Endodermal cell (in vitro differentiated cells): ENCODE measurements around the gene SBK2. TPM values are rescaled to one million over a fixed set of nuclear protein-coding genes. Genes with fewer than 3 reads are reported as not detected.

Experiments
- DNase-seq: peaks from one replicate; pipeline ENCODE4 v3.0.0-alpha.2; 2017
- H3K27ac ChIP-seq: 2 replicates; pipeline ENCODE4 v1.5.1; 2013; ENCODE audit warnings: mild to moderate bottlenecking, low read depth, low read length, moderate library complexity
- H3K27me3 ChIP-seq: 2 replicates; pipeline ENCODE4 v1.6.1; 2013; ENCODE audit warnings: mild to moderate bottlenecking, low read length, moderate library complexity; ENCODE audit not compliant: insufficient read depth, control insufficient read depth, poor library complexity, severe bottlenecking
- H3K36me3 ChIP-seq: 2 replicates; pipeline ENCODE4 v1.7.0; 2013; ENCODE audit warnings: mild to moderate bottlenecking, low read length, moderate library complexity; ENCODE audit not compliant: control insufficient read depth, insufficient read depth
- H3K4me1 ChIP-seq: one replicate; pipeline ENCODE4 v1.7.0; 2013; ENCODE audit warnings: low read length; ENCODE audit not compliant: control insufficient read depth, insufficient read depth
- H3K4me3 ChIP-seq: 2 replicates; pipeline ENCODE4 v1.5.1; 2013; ENCODE audit warnings: mild to moderate bottlenecking, low read length, moderate library complexity
- H3K9ac ChIP-seq: 2 replicates; pipeline ENCODE4 v1.6.1; 2013; ENCODE audit warnings: mild to moderate bottlenecking, low read length, moderate library complexity; ENCODE audit not compliant: poor library complexity, severe bottlenecking; ENCODE audit errors: extremely low read depth
- H3K9me3 ChIP-seq: 2 replicates; pipeline ENCODE4 v1.6.1; 2013; ENCODE audit warnings: mild to moderate bottlenecking, low read length, moderate library complexity; ENCODE audit not compliant: control insufficient read depth
- H3K27ac Mint-ChIP-seq: 2 replicates; pipeline ENCODE4 v1.8.0; 2020; ENCODE audit warnings: mixed read lengths
- H3K27me3 Mint-ChIP-seq: 2 replicates; pipeline ENCODE4 v1.8.0; 2021; ENCODE audit warnings: mild to moderate bottlenecking, mixed read lengths; ENCODE audit not compliant: insufficient read depth
- H3K36me3 Mint-ChIP-seq: 2 replicates; pipeline ENCODE4 v1.8.0; 2020; ENCODE audit warnings: low read depth, mixed read lengths
- H3K4me1 Mint-ChIP-seq: 2 replicates; pipeline ENCODE4 v1.8.0; 2020; ENCODE audit warnings: mixed read lengths
- H3K4me3 Mint-ChIP-seq: 2 replicates; pipeline ENCODE4 v1.8.0; 2020; ENCODE audit warnings: mild to moderate bottlenecking, moderate library complexity, mixed read lengths
- H3K9me3 Mint-ChIP-seq: 2 replicates; pipeline ENCODE4 v1.8.0; 2020; ENCODE audit warnings: mild to moderate bottlenecking, mixed read lengths
- CTCF ChIP-seq: fragments of 200-600 bp; sonication (generic); conservative IDR thresholded peaks from 2 replicates; pipeline ENCODE4 v1.5.0; 2021; ENCODE audit warnings: antibody characterized with exemption, mild to moderate bottlenecking
- WGBS, 2 experiments: methylation state at CpG; one replicate each; pipeline versions ENCODE4 v1.1.5 to v1.1.7; 2013; ENCODE audit warnings: missing lambda C conversion rate in 2 of 2, mixed read lengths in 1 of 2; ENCODE audit not compliant: insufficient coverage in 1 of 2, insufficient read length in 1 of 2; 5-methylcytosine and 5-hydroxymethylcytosine counted together
- total RNA-seq, 2 donors: library from RNA; stranded (reverse); fragmentation: NEBNext Ultra II Directional in 1 of 2; extraction: Animal tissue kit (Norgen Biotek cat#: 25700) in 1 of 2; gene quantifications; 2 replicates in 1 of 2; 3 replicates in 1 of 2; pipeline ENCODE4 v1.2.1, GENCODE V29; 2021

SBK2 gene
- total RNA-seq, 2 donors from 2014 or later, result 3.3 to 6.6 TPM

- Mint-ChIP-seq H3K9me3 (no peaks in the 10 kb centered on the region), H3K36me3 (peaks cover 7% of the 10 kb centered on the region), H3K4me3 (no peak overlapping the region), H3K4me1 (peaks cover 9% of the 10 kb centered on the region), H3K27me3 (no peaks in the 10 kb centered on the region), H3K27ac (no peak overlapping the region)
- Histone ChIP-seq H3K9me3 (no peaks in the 10 kb centered on the region), H3K4me1 (no peaks in the 10 kb centered on the region), H3K9ac (no peak overlapping the region), H3K4me3 (no peak overlapping the region), H3K36me3 (peaks cover 5% of the 10 kb centered on the region), H3K27ac (no peak overlapping the region), H3K27me3 (no peaks in the 10 kb centered on the region)
- DNase-seq, result no peak
- WGBS, 2 experiments, result 92 to 94% methylated on average over 16 to 17 of the region's 17 CpGs
- TF ChIP-seq CTCF, result no peak
These were observed 57.9 kb downstream of the SBK2 start for GRCh38 chr19:55479045-55479444.

Other genes starting within 250 kb of the SBK2 start
- gene TMEM150B, start 211.8 kb downstream of the SBK2 start, total RNA-seq, result under 1 TPM; 0.73 to 0.95 TPM
- 10 to 100 TPM; 73.1 to 80.6 TPM for gene KMT5C, start 197.3 kb downstream of the SBK2 start, total RNA-seq
- under 1 TPM; 0.75 to 0.84 TPM for gene COX6B2, start 182.4 kb downstream of the SBK2 start, total RNA-seq
- under 1 TPM; 0.09 to 0.11 TPM for gene GARIN5B, start 173.9 kb downstream of the SBK2 start, total RNA-seq
- 1 to 10 TPM in 1 of 2 donors, under 1 TPM in 1; 0.91 to 1.7 TPM for gene IL11, start 166.7 kb downstream of the SBK2 start, total RNA-seq
- 1 to 10 TPM in 1 of 2 donors, not detected in 1; 1.2 TPM for gene TMEM190, start 160.3 kb downstream of the SBK2 start, total RNA-seq
- 1 to 10 TPM; 3.9 to 4.4 TPM for gene TMEM238, start 152.8 kb downstream of the SBK2 start, total RNA-seq
- 1,000 to 10,000 TPM; 1,672 to 1,902 TPM for gene RPL28, start 151.2 kb downstream of the SBK2 start, total RNA-seq
- 100 to 1,000 TPM; 202 to 246 TPM for gene UBE2S, start 129.3 kb downstream of the SBK2 start, total RNA-seq
- gene SHISA7, start 93.8 kb downstream of the SBK2 start, total RNA-seq, result not detected
- 10 to 100 TPM; 35.9 to 39.2 TPM for gene ISOC2, start 75.5 kb downstream of the SBK2 start, total RNA-seq
- 1 to 10 TPM in 1 of 2 donors, under 1 TPM in 1; 0.62 to 2.3 TPM for gene C19orf85, start 72.4 kb downstream of the SBK2 start, total RNA-seq
- 10 to 100 TPM in 1 of 2 donors, 1 to 10 TPM in 1; 9.9 to 12.6 TPM for gene ZNF628, start 60.5 kb downstream of the SBK2 start, total RNA-seq
- 10 to 100 TPM; 51.3 to 67.1 TPM for gene NAT14, start 51.9 kb downstream of the SBK2 start, total RNA-seq
- 1 to 10 TPM; 1.4 to 2.4 TPM for gene SSC5D, start 48.7 kb downstream of the SBK2 start, total RNA-seq
- 1 to 10 TPM in 1 of 2 donors, under 1 TPM in 1; 0.48 to 1.4 TPM for gene SBK3, start 8.4 kb upstream of the SBK2 start, total RNA-seq
- gene ZNF579, start 43.7 kb upstream of the SBK2 start, total RNA-seq, result 10 to 100 TPM; 27.5 to 30.7 TPM
- gene FIZ1, start 62.4 kb upstream of the SBK2 start, total RNA-seq, result 10 to 100 TPM; 19.7 to 21.1 TPM
- gene ZNF524, start 63.2 kb upstream of the SBK2 start, total RNA-seq, result 1 to 10 TPM; 5.0 to 5.8 TPM
- gene ZNF865, start 68.5 kb upstream of the SBK2 start, total RNA-seq, result 10 to 100 TPM; 14.5 to 14.9 TPM
- gene ZNF784, start 87.4 kb upstream of the SBK2 start, total RNA-seq, result 10 to 100 TPM in 1 of 2 donors, 1 to 10 TPM in 1; 7.2 to 10.7 TPM
- 10 to 100 TPM; 27.3 to 38.6 TPM for gene ZNF580, start 103.9 kb upstream of the SBK2 start, total RNA-seq
- gene ZNF581, start 106.5 kb upstream of the SBK2 start, total RNA-seq, result 10 to 100 TPM; 47.2 to 48.7 TPM
- 10 to 100 TPM; 18.0 to 24.9 TPM for gene CCDC106, start 111.1 kb upstream of the SBK2 start, total RNA-seq
- 100 to 1,000 TPM; 264 to 293 TPM for gene U2AF2, start 117.9 kb upstream of the SBK2 start, total RNA-seq
- gene EPN1, start 138.1 kb upstream of the SBK2 start, total RNA-seq, result 100 to 1,000 TPM; 148 to 149 TPM
- not detected for gene NLRP9, start 201.3 kb upstream of the SBK2 start, total RNA-seq
- not detected for gene RFPL4A, start 222.0 kb upstream of the SBK2 start, total RNA-seq
- gene RFPL4AL1, start 232.0 kb upstream of the SBK2 start, total RNA-seq, result not detected